Body of pancreas (tissue), 4 donors: ENCODE results near the gene SGK1.

Experiments
- CTCF ChIP-seq, 7 experiments: fragments of 450-650 bp in 4 of 7; fragments of 200-600 bp in 3 of 7; sonication (generic) in 3 of 7; IDR thresholded peaks; one replicate each; pipeline ENCODE4 v1.5.1; 2016 to 2019; ENCODE audit warnings: antibody characterized with exemption in 7 of 7
- POLR2A ChIP-seq, 3 donors: fragments of 450-650 bp; IDR thresholded peaks; one replicate each; pipeline ENCODE4 v1.6.1; 2016; ENCODE audit warnings: antibody characterized with exemption in 3 of 3, mild to moderate bottlenecking in 2 of 3

GRCh38 chr6:134177236-134177635 is 140.7 kb downstream of the SGK1 start:
- TF ChIP-seq CTCF (IDR thresholded peaks at IDR 0.05) (no peak), POLR2A (IDR thresholded peaks at IDR 0.05) (no peak)
